Hematopoietic multipotent progenitor cell (in vitro differentiated cells): ENCODE data around the gene SLFN11. TPM values are rescaled to one million over a fixed set of nuclear protein-coding genes. Genes with fewer than 3 reads are reported as not detected.

Experiments
- small RNA-seq: library from RNA; depleted of rRNA; stranded (forward); fragments of <200 nt; gene quantifications from one replicate; pipeline ENCODE3, GENCODE V24; 2012
- total RNA-seq: library from RNA; depleted of rRNA; stranded (reverse); fragments of >200 nt; gene quantifications from one replicate; pipeline ENCODE4 v1.2.3, GENCODE V29; 2012

SLFN11 gene
- total RNA-seq, 1 donor = 45.8 TPM

Small RNA genes lying within 50 kb of the gene (small RNA-seq; reads per million reads assigned to genes)
- gene AC060766.3 (not detected), gene AC060766.5 (not detected)

Other genes starting within 250 kb of the SLFN11 start
- gene NLE1, start 231.3 kb downstream of the SLFN11 start, total RNA-seq = 59.2 TPM
- under 0.01 TPM for gene UNC45B, start 225.8 kb downstream of the SLFN11 start, total RNA-seq
- gene SLC35G3, start 179.2 kb downstream of the SLFN11 start, total RNA-seq = not detected
- gene SLFN5, start 130.5 kb downstream of the SLFN11 start, total RNA-seq = 0.81 TPM
- gene SLFN12, start 58.9 kb upstream of the SLFN11 start, total RNA-seq = 3.2 TPM
- 11.6 TPM for gene SLFN13, start 75.1 kb upstream of the SLFN11 start, total RNA-seq
- under 0.01 TPM for gene SLFN12L, start 164.1 kb upstream of the SLFN11 start, total RNA-seq
- gene SLFN14, start 187.2 kb upstream of the SLFN11 start, total RNA-seq = 0.27 TPM
- 4.8 TPM for gene PEX12, start 204.9 kb upstream of the SLFN11 start, total RNA-seq
- gene AP2B1, start 213.7 kb upstream of the SLFN11 start, total RNA-seq = 75.9 TPM